Neutrophil (primary cell): Measurements from ENCODE around the gene NOVA2.

ENCODE experiments used
- H3K27ac ChIP-seq: fragments of 200-600 bp; sonication (generic); 2 replicates; pipeline ENCODE4 v1.5.1; 2016; ENCODE audit warnings: mild to moderate bottlenecking, moderate library complexity
- H3K27me3 ChIP-seq: fragments of 200-600 bp; sonication (generic); 2 replicates; pipeline ENCODE4 v1.6.0; 2016; ENCODE audit warnings: mild to moderate bottlenecking
- H3K36me3 ChIP-seq: fragments of 200-600 bp; sonication (generic); 2 replicates; pipeline ENCODE4 v1.5.1; 2017
- H3K4me1 ChIP-seq, 2 experiments: fragments of 200-600 bp in 1 of 2; sonication (generic) in 1 of 2; 1 replicate in 1 of 2; 2 replicates in 1 of 2; pipeline versions ENCODE4 v1.5.1 to v1.6.1; 2013 to 2016; ENCODE audit warnings: low read depth in 1 of 2, low read length in 1 of 2, mild to moderate bottlenecking in 1 of 2, moderate library complexity in 1 of 2; ENCODE audit not compliant: control insufficient read depth in 1 of 2, insufficient read depth in 1 of 2
- H3K4me3 ChIP-seq, 2 experiments: fragments of 200-600 bp in 1 of 2; sonication (generic) in 1 of 2; 1 replicate in 1 of 2; 2 replicates in 1 of 2; pipeline ENCODE4 v1.5.1; 2013 to 2016; ENCODE audit warnings: low read depth in 1 of 2, low read length in 1 of 2, mild to moderate bottlenecking in 1 of 2, moderate library complexity in 1 of 2
- H3K9me3 ChIP-seq: fragments of 200-600 bp; sonication (generic); 2 replicates; pipeline ENCODE4 v1.5.1; 2016
- TF ChIP-seq, protein P1 (sequence below): fragments of 200-600 bp; sonication (generic); IDR thresholded peaks from 2 replicates; pipeline ENCODE4 v1.5.1; 2016; ENCODE audit warnings: antibody characterized with exemption

The NOVA2 gene

DNA sequence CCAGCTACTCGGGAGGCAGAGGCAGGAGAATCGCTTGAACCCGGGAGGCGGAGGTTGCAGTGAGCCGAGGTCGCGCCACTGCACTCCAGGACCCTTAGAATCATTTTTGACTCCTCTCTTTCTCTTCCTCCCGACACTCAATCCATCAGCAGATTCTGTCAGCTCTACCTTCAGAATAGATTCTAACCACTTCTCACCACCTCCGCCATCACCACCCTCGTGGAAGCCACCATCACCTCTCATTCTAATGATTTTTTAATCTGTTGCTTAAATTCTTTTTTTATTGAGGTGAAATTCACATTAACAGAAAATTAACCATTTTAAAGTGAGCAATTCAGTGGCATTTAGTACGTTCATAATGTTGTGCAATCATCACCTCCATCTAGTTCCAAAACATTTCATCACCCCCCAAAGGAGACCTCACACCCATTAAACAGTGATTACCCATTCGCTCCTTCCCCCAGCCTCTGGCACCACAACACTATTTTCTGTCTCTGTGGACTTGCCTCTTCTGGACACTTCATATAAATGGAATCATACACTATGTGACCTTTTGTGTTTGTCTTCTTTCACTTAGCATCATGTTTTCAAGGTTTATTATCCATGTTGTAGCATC lies 16.6 kb upstream of the NOVA2 start:
- no peak overlapping the region for H3K4me3 ChIP-seq
- H3K9me3 ChIP-seq = no peaks in the 10 kb centered on the region
- no peaks in the 10 kb centered on the region for H3K36me3 ChIP-seq
- TF ChIP-seq, protein P1, sequence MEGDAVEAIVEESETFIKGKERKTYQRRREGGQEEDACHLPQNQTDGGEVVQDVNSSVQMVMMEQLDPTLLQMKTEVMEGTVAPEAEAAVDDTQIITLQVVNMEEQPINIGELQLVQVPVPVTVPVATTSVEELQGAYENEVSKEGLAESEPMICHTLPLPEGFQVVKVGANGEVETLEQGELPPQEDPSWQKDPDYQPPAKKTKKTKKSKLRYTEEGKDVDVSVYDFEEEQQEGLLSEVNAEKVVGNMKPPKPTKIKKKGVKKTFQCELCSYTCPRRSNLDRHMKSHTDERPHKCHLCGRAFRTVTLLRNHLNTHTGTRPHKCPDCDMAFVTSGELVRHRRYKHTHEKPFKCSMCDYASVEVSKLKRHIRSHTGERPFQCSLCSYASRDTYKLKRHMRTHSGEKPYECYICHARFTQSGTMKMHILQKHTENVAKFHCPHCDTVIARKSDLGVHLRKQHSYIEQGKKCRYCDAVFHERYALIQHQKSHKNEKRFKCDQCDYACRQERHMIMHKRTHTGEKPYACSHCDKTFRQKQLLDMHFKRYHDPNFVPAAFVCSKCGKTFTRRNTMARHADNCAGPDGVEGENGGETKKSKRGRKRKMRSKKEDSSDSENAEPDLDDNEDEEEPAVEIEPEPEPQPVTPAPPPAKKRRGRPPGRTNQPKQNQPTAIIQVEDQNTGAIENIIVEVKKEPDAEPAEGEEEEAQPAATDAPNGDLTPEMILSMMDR = no peak
- H3K4me1 ChIP-seq = peaks cover 7 to 8% of the 10 kb centered on the region in 2 experiments
- H3K27me3 ChIP-seq = peaks cover 49% of the 10 kb centered on the region
- no peak overlapping the region for H3K27ac ChIP-seq

DNA sequence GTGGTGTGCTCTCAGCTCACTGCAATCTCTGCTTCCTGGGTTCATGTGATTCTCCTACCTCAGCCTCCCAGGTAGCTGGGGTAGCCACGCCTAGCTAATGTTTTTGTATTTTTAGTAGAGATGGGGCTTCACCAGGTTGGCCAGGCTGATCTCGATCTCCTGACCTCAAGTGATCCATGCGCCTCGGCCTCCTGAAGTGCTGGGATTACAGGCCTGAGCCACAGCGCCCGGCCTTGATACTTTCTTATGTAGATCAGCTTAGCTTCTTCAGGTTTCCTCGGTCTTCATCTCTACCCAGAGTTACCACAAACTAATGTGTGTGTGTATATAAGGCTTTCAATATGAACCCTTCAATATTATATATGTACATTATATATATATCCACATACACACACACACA lies 11.7 kb upstream of the NOVA2 start:
- Histone ChIP-seq H3K4me3 (no peak overlapping the region), H3K27me3 (peaks cover 60% of the 10 kb centered on the region), H3K27ac (no peak overlapping the region), H3K4me1 (no peaks in the 10 kb centered on the region), H3K9me3 (no peaks in the 10 kb centered on the region), H3K36me3 (no peaks in the 10 kb centered on the region)
- TF ChIP-seq, protein P1 = no peak

DNA sequence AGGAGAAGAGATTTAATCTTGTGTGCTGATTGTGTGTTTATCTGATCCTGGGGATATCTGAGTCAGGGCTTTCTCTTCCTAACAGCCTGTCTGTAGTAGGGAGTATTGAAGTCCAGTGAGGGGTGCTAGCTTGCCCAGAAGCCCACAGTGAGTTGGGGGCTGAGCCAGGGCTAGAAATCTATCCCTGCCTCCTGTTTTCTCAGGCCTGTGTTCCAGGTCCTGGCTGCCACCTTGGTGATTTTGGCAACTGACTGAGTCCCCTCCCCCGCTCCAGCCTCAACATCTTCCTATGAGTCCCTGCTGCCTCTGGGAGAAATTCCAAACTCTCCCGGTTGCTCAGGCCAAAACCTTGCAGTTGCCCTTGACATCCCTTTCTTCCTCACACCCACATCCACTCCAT lies 7.7 kb upstream of the NOVA2 start:
- Histone ChIP-seq H3K9me3 (no peaks in the 10 kb centered on the region), H3K27ac (no peak overlapping the region), H3K4me1 (no peaks in the 10 kb centered on the region), H3K4me3 (no peak overlapping the region), H3K36me3 (no peaks in the 10 kb centered on the region), H3K27me3 (peaks cover 57% of the 10 kb centered on the region)
- TF ChIP-seq, protein P1 = no peak

DNA sequence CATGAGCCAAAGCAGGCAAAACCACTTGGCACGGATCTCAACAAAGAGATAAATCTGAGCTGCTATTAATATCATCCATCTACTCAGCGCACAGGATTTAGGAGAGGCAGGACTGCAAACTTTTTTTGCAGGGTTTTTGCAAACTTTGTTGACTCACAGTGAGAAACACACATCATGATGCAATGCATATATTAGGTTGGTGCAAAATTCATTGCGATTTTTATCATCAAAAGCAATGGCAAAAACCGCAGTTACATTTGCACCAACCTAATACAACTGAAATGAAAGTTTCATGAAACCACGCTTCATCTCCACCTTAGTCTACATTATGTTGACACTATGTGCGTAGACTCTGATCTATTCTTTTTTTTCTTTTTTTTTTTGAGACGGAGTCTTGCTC lies 4.5 kb upstream of the NOVA2 start:
- H3K4me3 ChIP-seq = no peak overlapping the region
- H3K27ac ChIP-seq = no peak overlapping the region
- peaks cover 75% of the 10 kb centered on the region for H3K27me3 ChIP-seq
- H3K9me3 ChIP-seq = no peaks in the 10 kb centered on the region
- no peaks in the 10 kb centered on the region for H3K4me1 ChIP-seq
- H3K36me3 ChIP-seq = no peaks in the 10 kb centered on the region
- TF ChIP-seq, protein P1 = no peak

DNA sequence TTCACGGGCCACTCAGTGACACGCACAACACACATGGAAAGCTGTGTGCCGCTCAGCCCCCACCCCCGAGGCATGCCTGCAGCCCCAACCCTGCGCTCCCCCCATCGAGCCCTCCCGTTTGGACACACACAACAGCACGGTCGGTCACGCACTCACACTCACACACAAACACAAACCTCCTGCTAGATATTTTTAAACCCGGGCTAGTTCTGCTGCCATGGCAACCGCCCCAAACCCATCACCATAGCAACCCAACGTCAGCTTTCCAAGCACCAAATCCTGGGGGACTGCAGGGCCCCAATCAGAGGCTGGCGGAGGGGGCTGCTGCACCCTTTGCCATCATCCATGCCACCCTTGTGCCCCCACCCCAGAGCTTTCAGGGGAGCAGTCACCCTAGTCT lies 2.5 kb upstream of the NOVA2 start:
- Histone ChIP-seq H3K36me3 (no peaks in the 10 kb centered on the region), H3K27ac (no peak overlapping the region), H3K9me3 (no peaks in the 10 kb centered on the region), H3K27me3 (peaks cover 84% of the 10 kb centered on the region), H3K4me1 (no peaks in the 10 kb centered on the region), H3K4me3 (no peak overlapping the region)
- TF ChIP-seq, protein P1 = no peak
